H1 (cell line): Measurements from ENCODE around the gene AKT1S1. TPM values are rescaled to one million over a fixed set of nuclear protein-coding genes. Genes with fewer than 3 reads are reported as not detected.

ENCODE experiments used
- CTCF ChIA-PET: fragments of 300-600 bp; sonication (Branson Sonifier 250); formaldehyde crosslinking; loops from one replicate; lab custom pipeline; 2021; ENCODE audit not compliant: partially characterized antibody; lab: Charles Lee
- POLR2A ChIA-PET: fragments of 300-600 bp; sonication (Branson Sonifier 250); formaldehyde crosslinking; loops from one replicate; lab custom pipeline; 2021; ENCODE audit warnings: inconsistent platforms; ENCODE audit not compliant: partially characterized antibody; lab: Charles Lee
- DNase-seq, 2 experiments: peaks; one replicate each; pipeline versions ENCODE4 v3.0.0 to v3.0.0-alpha.2; 2010 to 2022; ENCODE audit warnings: low spot score in 2 of 2, low read depth in 1 of 2, mixed read lengths in 1 of 2
- FAIRE-seq: peaks from 2 replicates; lab custom pipeline; 2011; peaks lifted over from hg19 to GRCh38; lab: Jason Lieb, UNC
- H2AFZ ChIP-seq: 2 replicates; pipeline ENCODE4 v1.8.1; 2012; ENCODE audit warnings: low read length, inconsistent platforms
- H2AK5ac ChIP-seq: 2 replicates; pipeline ENCODE4 v1.6.1; 2013; ENCODE audit warnings: low read depth, low read length
- H2BK120ac ChIP-seq: replicated peaks from 2 replicates; pipeline ENCODE3; 2013; ENCODE audit warnings: low read depth, low read length, inconsistent platforms
- H2BK12ac ChIP-seq: 2 replicates; pipeline ENCODE4 v1.6.1; 2013; ENCODE audit warnings: low read depth, low read length
- H2BK15ac ChIP-seq: 2 replicates; pipeline ENCODE4 v1.6.1; 2013; ENCODE audit warnings: low read length
- H2BK20ac ChIP-seq: 2 replicates; pipeline ENCODE4 v1.6.1; 2013; ENCODE audit warnings: low read length
- H2BK5ac ChIP-seq: 2 replicates; pipeline ENCODE4 v1.6.1; 2013; ENCODE audit warnings: low read depth, low read length
- H3K14ac ChIP-seq: 2 replicates; pipeline ENCODE4 v1.6.1; 2013; ENCODE audit warnings: inconsistent platforms; ENCODE audit not compliant: insufficient read length
- H3K18ac ChIP-seq: 2 replicates; pipeline ENCODE4 v1.6.1; 2013; ENCODE audit warnings: low read length; ENCODE audit errors: extremely low read depth
- H3K23ac ChIP-seq: 2 replicates; pipeline ENCODE4 v1.6.1; 2013; ENCODE audit warnings: inconsistent platforms; ENCODE audit not compliant: insufficient read length
- H3K23me2 ChIP-seq: 2 replicates; pipeline ENCODE4 v1.6.1; 2013; ENCODE audit warnings: low read depth, low read length
- H3K27ac ChIP-seq: 2 replicates; pipeline ENCODE4 v1.6.1; 2011; ENCODE audit warnings: low read depth, low read length, inconsistent platforms
- H3K27me3 ChIP-seq, 4 experiments: replicated peaks in 1 of 4; 1 replicate in 1 of 4; 2 replicates in 3 of 4; pipeline versions ENCODE4 v1.6.1 to v1.8.1; 2011 to 2013; ENCODE audit warnings: low read length in 3 of 4, mild to moderate bottlenecking in 3 of 4, inconsistent platforms in 2 of 4, mixed read lengths in 2 of 4, moderate library complexity in 1 of 4; ENCODE audit not compliant: control insufficient read depth in 3 of 4, insufficient read depth in 3 of 4; ENCODE audit errors: extremely low read depth in 1 of 4
- H3K36me3 ChIP-seq, 4 experiments: 2 replicates each; pipeline versions ENCODE4 v1.6.1 to v1.8.1; 2011 to 2013; ENCODE audit warnings: mild to moderate bottlenecking in 4 of 4, low read length in 3 of 4, moderate library complexity in 2 of 4, control low read depth in 1 of 4, inconsistent platforms in 1 of 4; ENCODE audit not compliant: insufficient read depth in 4 of 4, control insufficient read depth in 2 of 4
- H3K4ac ChIP-seq: replicated peaks from 2 replicates; pipeline ENCODE3; 2013; ENCODE audit warnings: low read length, low read depth, mixed read lengths, inconsistent platforms; ENCODE audit not compliant: insufficient read length
- H3K4me1 ChIP-seq, 4 experiments: replicated peaks in 1 of 4; 1 replicate in 1 of 4; 2 replicates in 3 of 4; pipeline versions ENCODE4 v1.6.1 to v1.8.1; 2011 to 2013; ENCODE audit warnings: low read length in 3 of 4, inconsistent platforms in 2 of 4, mixed read lengths in 1 of 4; ENCODE audit not compliant: insufficient read depth in 4 of 4, control insufficient read depth in 3 of 4
- H3K4me2 ChIP-seq, 2 experiments: 2 replicates each; pipeline versions ENCODE4 v1.6.1 to v1.8.1; 2011 to 2013; ENCODE audit warnings: low read depth in 2 of 2, low read length in 2 of 2, control low read depth in 1 of 2, inconsistent platforms in 1 of 2, mild to moderate bottlenecking in 1 of 2; ENCODE audit not compliant: insufficient read depth in 1 of 2
- H3K4me3 ChIP-seq, 4 experiments: fragments of 200-600, 300-600 bp in 1 of 4; sonication (generic), shearing (Covaris generic), sonication (Bioruptor Twin) in 1 of 4; 2 replicates each; pipeline versions ENCODE4 v1.5.1 to v1.8.1; 2011 to 2016; ENCODE audit warnings: low read length in 4 of 4, low read depth in 3 of 4, control low read depth in 2 of 4, inconsistent platforms in 2 of 4, mild to moderate bottlenecking in 2 of 4, mixed read lengths in 1 of 4, moderate library complexity in 1 of 4; ENCODE audit not compliant: insufficient read depth in 2 of 4; ENCODE audit errors: extremely low read depth in 1 of 4
- H3K56ac ChIP-seq: replicated peaks from 2 replicates; pipeline ENCODE3; 2013; ENCODE audit warnings: low read depth, mild to moderate bottlenecking, mixed read lengths, low read length, inconsistent platforms; ENCODE audit not compliant: insufficient read length
- H3K79me1 ChIP-seq: 2 replicates; pipeline ENCODE4 v1.6.1; 2013; ENCODE audit warnings: low read depth, low read length, control low read depth
- H3K79me2 ChIP-seq, 2 experiments: 2 replicates each; pipeline versions ENCODE4 v1.6.1 to v1.8.1; 2012 to 2013; ENCODE audit warnings: low read length in 2 of 2, mild to moderate bottlenecking in 2 of 2, inconsistent platforms in 1 of 2; ENCODE audit not compliant: insufficient read depth in 2 of 2, control insufficient read depth in 1 of 2
- H3K9ac ChIP-seq, 4 experiments: replicated peaks in 1 of 4; 1 replicate in 1 of 4; 2 replicates in 3 of 4; pipeline versions ENCODE4 v1.6.1 to v1.8.1; 2011 to 2013; ENCODE audit warnings: low read depth in 3 of 4, low read length in 3 of 4, control low read depth in 2 of 4, mild to moderate bottlenecking in 2 of 4, moderate library complexity in 2 of 4, inconsistent platforms in 1 of 4; ENCODE audit errors: extremely low read depth in 1 of 4
- H3K9me3 ChIP-seq, 2 experiments: 2 replicates each; pipeline versions ENCODE4 v1.6.1 to v1.8.1; 2012 to 2013; ENCODE audit warnings: mild to moderate bottlenecking in 2 of 2, moderate library complexity in 2 of 2, control low read depth in 1 of 2, inconsistent platforms in 1 of 2, low read depth in 1 of 2, low read length in 1 of 2, mixed read lengths in 1 of 2; ENCODE audit not compliant: insufficient read depth in 2 of 2
- H4K20me1 ChIP-seq, 2 experiments: replicated peaks in 1 of 2; 2 replicates each; pipeline versions ENCODE3 to v1.8.1; 2011 to 2013; ENCODE audit warnings: inconsistent platforms in 2 of 2, low read length in 2 of 2, mild to moderate bottlenecking in 1 of 2; ENCODE audit not compliant: insufficient read depth in 2 of 2, control insufficient read depth in 1 of 2
- H4K5ac ChIP-seq: 2 replicates; pipeline ENCODE4 v1.6.1; 2013; ENCODE audit warnings: low read length, low read depth, mixed read lengths, inconsistent platforms; ENCODE audit not compliant: insufficient read length
- H4K8ac ChIP-seq: 2 replicates; pipeline ENCODE4 v1.8.0; 2013; ENCODE audit warnings: mild to moderate bottlenecking, moderate library complexity, low read length, inconsistent platforms; ENCODE audit not compliant: insufficient read depth; ENCODE audit errors: extremely low read depth
- H4K91ac ChIP-seq: replicated peaks from 2 replicates; pipeline ENCODE3; 2013; ENCODE audit warnings: low read length, mixed read lengths, inconsistent platforms; ENCODE audit not compliant: insufficient read length
- CBX8 ChIP-seq: fragments of 300-800, 300-1000 bp; sonication (generic); IDR thresholded peaks from 2 replicates; pipeline ENCODE4 v1.7.1; 2016; ENCODE audit warnings: low read depth, low read length, borderline replicate concordance
- CHD2 ChIP-seq: IDR thresholded peaks from 2 replicates; pipeline ENCODE4 v1.6.1; 2012; ENCODE audit warnings: low read length, improper control_type of control experiment
- CREB1 ChIP-seq: IDR thresholded peaks from 2 replicates; pipeline ENCODE4 v1.6.1; 2012; ENCODE audit warnings: inconsistent platforms
- CTBP2 ChIP-seq: IDR thresholded peaks from 2 replicates; pipeline ENCODE4 v1.7.0; 2011; ENCODE audit warnings: borderline replicate concordance, mild to moderate bottlenecking, moderate library complexity, mixed read lengths, low read length; ENCODE audit not compliant: insufficient read depth, insufficient read length
- EP300 ChIP-seq, 2 experiments: IDR thresholded peaks; 1 replicate in 1 of 2; 2 replicates in 1 of 2; pipeline ENCODE4 v1.6.1; 2011 to 2012; ENCODE audit warnings: low read depth in 2 of 2, low read length in 2 of 2, mild to moderate bottlenecking in 2 of 2, borderline replicate concordance in 1 of 2, inconsistent platforms in 1 of 2, moderate library complexity in 1 of 2
- PHF8 ChIP-seq: fragments of 200-600 bp; sonication (generic); conservative IDR thresholded peaks from 2 replicates; pipeline ENCODE4 v1.7.1; 2012; ENCODE audit warnings: low read depth, mild to moderate bottlenecking, inconsistent platforms, low read length, moderate library complexity
- SIN3A ChIP-seq, 2 experiments: IDR thresholded peaks in 1 of 2; conservative IDR thresholded peaks in 1 of 2; 2 replicates each; pipeline ENCODE4 v1.6.1; 2011 to 2012; ENCODE audit warnings: low read length in 2 of 2, improper control_type of control experiment in 1 of 2, low read depth in 1 of 2, mild to moderate bottlenecking in 1 of 2
- TEAD4 ChIP-seq: IDR thresholded peaks from 2 replicates; pipeline ENCODE4 v1.6.1; 2012; ENCODE audit warnings: low read depth, low read length, inconsistent platforms, mixed read lengths
- WGBS, 2 experiments: shearing (Covaris generic) in 1 of 2; methylation state at CpG; one replicate each; pipeline versions ENCODE4 v1.1.6 to v1.1.7; 2013 to 2015; ENCODE audit warnings: low lambda C conversion rate in 2 of 2, mixed read lengths in 2 of 2, inconsistent platforms in 1 of 2, low coverage in 1 of 2, missing lambda C conversion rate in 1 of 2; ENCODE audit not compliant: insufficient replicate concordance in 2 of 2, insufficient coverage in 1 of 2, insufficient read length in 1 of 2; ENCODE audit errors: extremely low coverage in 1 of 2, missing lambda C conversion rate in 1 of 2; 5-methylcytosine and 5-hydroxymethylcytosine counted together
- polyA plus RNA-seq, 7 experiments: library from polyadenylated mRNA; depleted of rRNA in 3 of 7; stranded (reverse) in 5 of 7; unstranded in 2 of 7; fragments of >200 nt in 5 of 7; fragments of 200-250 nt in 2 of 7; gene quantifications; 1 replicate in 5 of 7; 2 replicates in 1 of 7; 4 replicates in 1 of 7; pipeline versions ENCODE4 v1.2.1 to v1.2.3, GENCODE V29; 2011 to 2013; ENCODE audit warnings: missing spikeins in 2 of 7, mixed read lengths in 2 of 7
- total RNA-seq: library from RNA; stranded (reverse); fragmentation: NEBNext Ultra II Directional; extraction: Animal tissue kit (Norgen Biotek cat#: 25700); gene quantifications from 2 replicates; pipeline ENCODE4 v1.2.1, GENCODE V29; 2021

Gene AKT1S1
- total and polyA plus RNA-seq, 2 of the 8 experiments (the other 6 are each of a cell fraction or from before 2014, with no cell fraction given) = 40.7 to 45.9 TPM

- Histone ChIP-seq H2BK5ac (no peak overlapping the region), H3K14ac (no peak overlapping the region), H3K23me2 (peaks cover 10% of the 10 kb centered on the region; the same call in 1 of the 2 replicates), H2BK120ac (no peak overlapping the region), H2AFZ (no peak overlapping the region), H2AK5ac (peak overlapping the region; percentile 93; the same call in 1 of the 2 replicates), H3K23ac (no peak overlapping the region), H3K36me3 (peaks cover 0 to 16% (median 7%) of the 10 kb centered on the region in 4 experiments; a peak in 3 of 8 replicates), H2BK20ac (no peak overlapping the region), H3K9ac (peak overlapping the region in 1 of 4 experiments; percentile 68; a peak in 4 of 7 replicates), H4K20me1 (peaks cover 22 to 30% of the 10 kb centered on the region in 2 experiments), H2BK12ac (0 out of 2 replicates have a peak overlapping the region, but pooled peaks have one; percentile 60), H2BK15ac (no peak overlapping the region), H3K4me3 (peak overlapping the region; percentile 64 to 88 (median 80); a peak in 7 of 8 replicates), H4K8ac (no peak overlapping the region), H4K91ac (no peak overlapping the region), H3K27ac (no peak overlapping the region), H3K4ac (no peak overlapping the region), H3K4me1 (peaks cover 3 to 9% (median 6%) of the 10 kb centered on the region in 4 experiments), H3K27me3 (no peaks in the 10 kb centered on the region; a peak in 1 of 7 replicates), H3K79me1 (peaks cover 18% of the 10 kb centered on the region), H3K56ac (no peak overlapping the region), H3K79me2 (peaks cover 17 to 28% of the 10 kb centered on the region in 2 experiments), H3K4me2 (peak overlapping the region; percentile 72 to 74), H3K18ac (no peak overlapping the region), H3K9me3 (no peaks in the 10 kb centered on the region), H4K5ac (no peak overlapping the region)
- DNase-seq (no peak), FAIRE-seq (no peak)
- CTCF ChIA-PET = interaction anchor here (0.6 to 1.8 kb wide), 6 partner anchors 13 to 160 kb away, joined by 3 to 7 read pairs (median 3); partner anchors contain the start of gene ADM5
- TF ChIP-seq CHD2 = no peak
- no peak for TF ChIP-seq PHF8
- TF ChIP-seq SIN3A (conservative IDR thresholded peaks at IDR 0.05 in 1 of 2, IDR thresholded peaks at IDR 0.05 in 1 of 2; ENCODE audit: low read depth in 1 of 2, low read length in 2 of 2) = no peak
- no peak for TF ChIP-seq TEAD4
- no peak for TF ChIP-seq CTBP2
- TF ChIP-seq CBX8 = no peak
- TF ChIP-seq CREB1 = no peak
- no peak for TF ChIP-seq EP300 (IDR thresholded peaks at IDR 0.05; ENCODE audit: borderline replicate concordance in 1 of 2, low read depth in 2 of 2, low read length in 2 of 2)
- WGBS, 2 experiments = 62% methylated on average over 12 of the region's 12 CpGs; no CpG with 5 or more reads in 1 of the 2 experiments
- POLR2A ChIA-PET = interaction anchor here (0.7 to 12.4 kb wide), 29 partner anchors 9 to 174 kb away, joined by 3 to 247 read pairs (median 5); partner anchors contain the start of genes ADM5, AKT1S1, AP2A1 and ATF5
These were observed 27.0 kb downstream of the AKT1S1 start for GRCh38 chr19:49850221-49850486.
